B cell (primary cell): Measurements from ENCODE around the gene CMTM7. TPM values are rescaled to one million over a fixed set of nuclear protein-coding genes. Genes with fewer than 3 reads are reported as not detected.

ENCODE experiments used
- ATAC-seq: fragments of 200-7000 bp; cut with Tn5 transposase; one replicate; pipeline ENCODE4 v1.10.0; 2021; ENCODE audit warnings: low read depth, mild to moderate bottlenecking, moderate number of reproducible peaks, moderate library complexity
- CTCF ChIA-PET: fragments of 350-600 bp; sonication (Branson Sonifier 250); formaldehyde crosslinking; loops from one replicate; lab custom pipeline; 2021; ENCODE audit warnings: antibody characterized with exemption, inconsistent platforms; lab: Charles Lee
- POLR2A ChIA-PET: fragments of 350-600 bp; sonication (Branson Sonifier 250); formaldehyde crosslinking; loops from one replicate; lab custom pipeline; 2021; ENCODE audit warnings: antibody characterized with exemption; lab: Charles Lee
- DNase-seq: peaks from one replicate; pipeline ENCODE4 v3.0.0; 2013
- H2AFZ ChIP-seq: 2 replicates; pipeline ENCODE4 v1.6.1; 2012; ENCODE audit warnings: mild to moderate bottlenecking, low read depth, low read length; ENCODE audit not compliant: insufficient read depth, poor library complexity, severe bottlenecking
- H3K27ac ChIP-seq, 2 donors: 1 replicate in 1 of 2; 2 replicates in 1 of 2; pipeline ENCODE4 v1.5.1; 2012 to 2013; ENCODE audit warnings: low read length in 2 of 2, mild to moderate bottlenecking in 2 of 2, moderate library complexity in 1 of 2
- H3K27me3 ChIP-seq, 4 experiments: fragments of 200-600 bp in 1 of 4; sonication (generic) in 1 of 4; replicated peaks in 1 of 4; 1 replicate in 2 of 4; 2 replicates in 2 of 4; pipeline versions ENCODE4 v1.6.1 to v1.7.0; 2013 to 2016; ENCODE audit warnings: low read length in 3 of 4, mild to moderate bottlenecking in 2 of 4, mixed read lengths in 1 of 4, moderate library complexity in 1 of 4; ENCODE audit not compliant: insufficient read depth in 4 of 4, control insufficient read depth in 3 of 4; ENCODE audit errors: control extremely low read depth in 1 of 4
- H3K36me3 ChIP-seq, 2 experiments: replicated peaks in 1 of 2; 1 replicate in 1 of 2; 2 replicates in 1 of 2; pipeline versions ENCODE4 v1.6.1 to v1.7.1; 2013; ENCODE audit warnings: low read length in 1 of 2; ENCODE audit not compliant: insufficient read depth in 2 of 2, control insufficient read depth in 1 of 2; ENCODE audit errors: control extremely low read depth in 1 of 2, extremely low read depth in 1 of 2
- H3K4me1 ChIP-seq, 2 donors: fragments of 200-600 bp in 1 of 2; sonication (generic) in 1 of 2; 1 replicate in 1 of 2; 2 replicates in 1 of 2; pipeline versions ENCODE4 v1.5.1 to v1.6.1; 2013 to 2017; ENCODE audit warnings: low read length in 2 of 2; ENCODE audit not compliant: control insufficient read depth in 2 of 2, insufficient read depth in 2 of 2
- H3K4me2 ChIP-seq: replicated peaks from 2 replicates; pipeline ENCODE3; 2012; ENCODE audit warnings: mild to moderate bottlenecking, low read depth, low read length; ENCODE audit not compliant: poor library complexity, severe bottlenecking
- H3K4me3 ChIP-seq, 5 experiments: fragments of 200-600 bp in 1 of 5; sonication (generic) in 1 of 5; 1 replicate in 3 of 5; 2 replicates in 2 of 5; pipeline versions ENCODE4 v1.5.1 to v1.7.0; 2011 to 2016; ENCODE audit warnings: low read length in 4 of 5, mild to moderate bottlenecking in 4 of 5, low read depth in 2 of 5, control low read depth in 1 of 5, moderate library complexity in 1 of 5; ENCODE audit not compliant: insufficient read depth in 1 of 5; ENCODE audit errors: control extremely low read depth in 1 of 5, extremely low read depth in 1 of 5
- H3K79me2 ChIP-seq: fragments of 200-600 bp; sonication (generic); one replicate; pipeline ENCODE4 v1.6.0; 2016; ENCODE audit warnings: low read length; ENCODE audit not compliant: control insufficient read depth, insufficient read depth
- H3K9ac ChIP-seq: fragments of 200-600 bp; sonication (generic); 2 replicates; pipeline ENCODE4 v1.6.1; 2017; ENCODE audit warnings: mild to moderate bottlenecking, low read length, moderate library complexity
- H3K9me3 ChIP-seq, 3 donors: one replicate each; pipeline versions ENCODE4 v1.6.1 to v1.7.1; 2013; ENCODE audit warnings: low read length in 2 of 3; ENCODE audit not compliant: control insufficient read depth in 2 of 3, insufficient read depth in 1 of 3; ENCODE audit errors: control extremely low read depth in 1 of 3
- H4K20me1 ChIP-seq: 2 replicates; pipeline ENCODE4 v1.6.0; 2012; ENCODE audit warnings: mild to moderate bottlenecking, low read length; ENCODE audit not compliant: insufficient read depth, control insufficient read depth, poor library complexity, severe bottlenecking
- H3K27ac Mint-ChIP-seq: one replicate; pipeline ENCODE4 v1.8.0; 2021; ENCODE audit warnings: mixed read lengths
- H3K27me3 Mint-ChIP-seq: one replicate; pipeline ENCODE4 v1.8.0; 2021; ENCODE audit warnings: mixed read lengths
- H3K4me1 Mint-ChIP-seq: one replicate; pipeline ENCODE4 v1.8.0; 2021; ENCODE audit warnings: mixed read lengths
- H3K4me3 Mint-ChIP-seq: one replicate; pipeline ENCODE4 v1.8.0; 2021; ENCODE audit warnings: mixed read lengths
- H3K9me3 Mint-ChIP-seq: one replicate; pipeline ENCODE4 v1.8.0; 2022; ENCODE audit warnings: mixed read lengths; ENCODE audit not compliant: insufficient read depth
- EZH2 ChIP-seq: IDR thresholded peaks from 2 replicates; pipeline ENCODE4 v1.6.1; 2012; ENCODE audit warnings: borderline replicate concordance, low read depth, mild to moderate bottlenecking, moderate library complexity, low read length; ENCODE audit not compliant: insufficient read depth, poor library complexity, severe bottlenecking
- WGBS: methylation state at CpG from one replicate; pipeline ENCODE4 v1.1.5; 2013; ENCODE audit warnings: missing lambda C conversion rate; ENCODE audit not compliant: insufficient coverage; 5-methylcytosine and 5-hydroxymethylcytosine counted together
- intact Hi-C: fragments of 100-400 bp; cut with micrococcal nuclease; formaldehyde crosslinking; loops from one replicate; pipeline ENCODE4 v1.10.0; 2022
- polyA plus RNA-seq: library from polyadenylated mRNA; depleted of rRNA; stranded (reverse); fragments of >200 nt; gene quantifications from 2 replicates; pipeline ENCODE4 v1.2.3, GENCODE V29; 2012
- total RNA-seq, 2 donors: library from RNA; stranded (reverse); fragments of 120-200 nt in 1 of 2; gene quantifications; 1 replicate in 1 of 2; 2 replicates in 1 of 2; pipeline versions ENCODE4 v1.2.3 to v1.2.4, GENCODE V29; 2013 to 2022
- TF ChIP-seq, protein P1 (sequence below): fragments of 200-600 bp; IDR thresholded peaks from one replicate; pipeline ENCODE4 v1.8.0; 2022; ENCODE audit warnings: antibody characterized with exemption, mild to moderate bottlenecking

CMTM7 gene
- total and polyA plus RNA-seq, 2 donors (not counting 1 experiment from before 2014, with no cell fraction given) = 71.5 to 76.1 TPM

DNA sequence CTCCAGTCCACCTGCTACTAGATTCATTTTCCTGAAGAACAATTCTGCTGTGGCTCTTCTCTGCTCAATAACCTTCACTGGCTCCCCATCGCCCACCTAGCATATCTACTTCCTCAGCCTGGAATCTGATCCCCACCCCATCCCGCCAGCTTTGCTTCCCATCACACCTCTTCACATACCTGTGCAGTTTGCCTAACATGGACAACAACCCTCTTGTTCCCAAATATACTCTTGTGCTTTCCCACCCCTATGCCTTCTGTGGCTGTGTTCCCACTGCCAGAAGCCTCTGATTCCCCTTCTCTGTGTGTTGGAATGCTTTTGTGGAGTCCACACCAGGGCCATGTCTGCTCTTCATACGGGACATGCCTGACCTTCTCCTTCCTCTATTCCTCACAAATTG lies 29.5 kb downstream of the CMTM7 start:
- ChIA-PET CTCF (interaction anchor here (1.3 to 5.6 kb wide), 9 partner anchors 9 to 47 kb away, joined by 4 to 55 read pairs (median 5); partner anchors contain the start of gene CMTM7), POLR2A (interaction anchor here (0.7 kb wide), 1 partner anchor 34 kb away, joined by 3 read pairs; no protein-coding TSS in a partner anchor)
- Mint-ChIP-seq H3K9me3 (no peaks in the 10 kb centered on the region), H3K27ac (peak overlapping the region; percentile 97), H3K4me1 (peaks cover 78% of the 10 kb centered on the region), H3K4me3 (peak overlapping the region; percentile 84), H3K27me3 (no peaks in the 10 kb centered on the region)
- Histone ChIP-seq H3K79me2 (peaks cover 83% of the 10 kb centered on the region), H3K4me3 (no peak overlapping the region), H3K9ac (no peak overlapping the region), H2AFZ (no peak overlapping the region), H3K9me3 (peaks cover 0 to 3% (median 0%) of the 10 kb centered on the region in 3 donors), H3K4me2 (peak overlapping the region; percentile 74), H3K27ac (peak overlapping the region; percentile 79 to 86), H4K20me1 (no peaks in the 10 kb centered on the region), H3K27me3 (no peaks in the 10 kb centered on the region), H3K4me1 (peaks cover 69% of the 10 kb centered on the region in 2 donors), H3K36me3 (no peaks in the 10 kb centered on the region)
- DNase-seq (no peak), ATAC-seq (no peak)
- 91% methylated on average over 3 of the region's 3 CpGs for WGBS
- no peak for TF ChIP-seq EZH2
- TF ChIP-seq, protein P1, sequence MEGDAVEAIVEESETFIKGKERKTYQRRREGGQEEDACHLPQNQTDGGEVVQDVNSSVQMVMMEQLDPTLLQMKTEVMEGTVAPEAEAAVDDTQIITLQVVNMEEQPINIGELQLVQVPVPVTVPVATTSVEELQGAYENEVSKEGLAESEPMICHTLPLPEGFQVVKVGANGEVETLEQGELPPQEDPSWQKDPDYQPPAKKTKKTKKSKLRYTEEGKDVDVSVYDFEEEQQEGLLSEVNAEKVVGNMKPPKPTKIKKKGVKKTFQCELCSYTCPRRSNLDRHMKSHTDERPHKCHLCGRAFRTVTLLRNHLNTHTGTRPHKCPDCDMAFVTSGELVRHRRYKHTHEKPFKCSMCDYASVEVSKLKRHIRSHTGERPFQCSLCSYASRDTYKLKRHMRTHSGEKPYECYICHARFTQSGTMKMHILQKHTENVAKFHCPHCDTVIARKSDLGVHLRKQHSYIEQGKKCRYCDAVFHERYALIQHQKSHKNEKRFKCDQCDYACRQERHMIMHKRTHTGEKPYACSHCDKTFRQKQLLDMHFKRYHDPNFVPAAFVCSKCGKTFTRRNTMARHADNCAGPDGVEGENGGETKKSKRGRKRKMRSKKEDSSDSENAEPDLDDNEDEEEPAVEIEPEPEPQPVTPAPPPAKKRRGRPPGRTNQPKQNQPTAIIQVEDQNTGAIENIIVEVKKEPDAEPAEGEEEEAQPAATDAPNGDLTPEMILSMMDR = no peak
- intact Hi-C loops = loop anchor here (2.0 to 5.0 kb wide), 2 partner anchors 20 to 36 kb away; no protein-coding TSS in a partner anchor
